Colonic mucosa (tissue), 4 donors: ENCODE results near the gene VPS13A. TPM values are rescaled to one million over a fixed set of nuclear protein-coding genes. Genes with fewer than 3 reads are reported as not detected.

Source experiments
- DNase-seq: peaks from one replicate; pipeline ENCODE4 v3.0.0-alpha.2; 2020
- H3K27ac ChIP-seq: fragments of 200-600 bp; one replicate; pipeline ENCODE4 v1.8.0; 2021
- H3K27me3 ChIP-seq: fragments of 200-600 bp; one replicate; pipeline ENCODE4 v1.8.0; 2021
- H3K36me3 ChIP-seq: fragments of 200-600 bp; one replicate; pipeline ENCODE4 v1.8.0; 2021
- H3K4me1 ChIP-seq: fragments of 200-600 bp; one replicate; pipeline ENCODE4 v1.8.0; 2021; ENCODE audit warnings: mild to moderate bottlenecking
- H3K4me3 ChIP-seq: fragments of 200-600 bp; one replicate; pipeline ENCODE4 v1.8.0; 2021
- H3K9ac ChIP-seq, 2 donors: one replicate each; pipeline ENCODE4 v1.7.0; 2013; ENCODE audit warnings: control low read depth in 2 of 2, low read depth in 2 of 2, low read length in 2 of 2
- H3K9me3 ChIP-seq: fragments of 200-600 bp; one replicate; pipeline ENCODE4 v1.8.0; 2021
- CTCF ChIP-seq: fragments of 200-600 bp; IDR thresholded peaks from one replicate; pipeline ENCODE4 v1.8.0; 2022; ENCODE audit warnings: antibody characterized with exemption, mild to moderate bottlenecking
- intact Hi-C: fragments of 100-400 bp; cut with DNase I; formaldehyde crosslinking; loops from one replicate; pipeline ENCODE4 v1.14.1; 2022
- total RNA-seq, 2 donors: library from RNA; stranded (reverse); fragmentation: NEBNext Ultra II Directional in 1 of 2; extraction: Animal tissue kit (Norgen Biotek cat#: 25700) in 1 of 2; gene quantifications; one replicate each; pipeline ENCODE4 v1.2.1, GENCODE V29; 2021
- donor health status: healthy.
- donor health status: DM: no; HTN: no; CAD: no.
- donor health status: DM: no; HTN: no; CAD: no.

The VPS13A gene
- total RNA-seq, 2 donors from 2014 or later, result 31.8 to 45.2 TPM

GRCh38 chr9:77212801-77213200 lies 35.5 kb downstream of the VPS13A start:
- Histone ChIP-seq H3K4me3 (no peak overlapping the region), H3K27me3 (no peaks in the 10 kb centered on the region), H3K27ac (no peak overlapping the region), H3K36me3 (no peaks in the 10 kb centered on the region), H3K9me3 (no peaks in the 10 kb centered on the region), H3K4me1 (no peaks in the 10 kb centered on the region), H3K9ac (no peak overlapping the region)
- DNase-seq, result no peak
- intact Hi-C loops, result loop anchor here (10.0 kb wide), 1 partner anchor 48 kb away; no protein-coding TSS in a partner anchor
- no peak for TF ChIP-seq CTCF

- Histone ChIP-seq H3K27me3 (no peaks in the 10 kb centered on the region), H3K9ac (no peak overlapping the region), H3K4me3 (no peak overlapping the region), H3K9me3 (no peaks in the 10 kb centered on the region), H3K4me1 (no peaks in the 10 kb centered on the region), H3K27ac (no peak overlapping the region), H3K36me3 (no peaks in the 10 kb centered on the region)
- TF ChIP-seq CTCF, result no peak
- intact Hi-C loops, result loop anchor here (10.0 kb wide), 1 partner anchor 51 kb away; no protein-coding TSS in a partner anchor
- DNase-seq, result no peak
Observed at GRCh38 chr9:77215874-77216273, 38.5 kb downstream of the VPS13A start.

GRCh38 chr9:77218612-77219011 lies 41.3 kb downstream of the VPS13A start:
- Histone ChIP-seq H3K9ac (no peak overlapping the region), H3K4me3 (no peak overlapping the region), H3K9me3 (no peaks in the 10 kb centered on the region), H3K36me3 (no peaks in the 10 kb centered on the region), H3K4me1 (no peaks in the 10 kb centered on the region), H3K27me3 (no peaks in the 10 kb centered on the region), H3K27ac (no peak overlapping the region)
- intact Hi-C loops, result loop anchor here (10.0 kb wide), 1 partner anchor 54 kb away; no protein-coding TSS in a partner anchor
- TF ChIP-seq CTCF, result no peak
- DNase-seq, result no peak

- H3K36me3 ChIP-seq, result no peaks in the 10 kb centered on the region
- no peak overlapping the region for H3K4me3 ChIP-seq
- H3K9ac ChIP-seq, result no peak overlapping the region
- DNase-seq, result no peak
- no peaks in the 10 kb centered on the region for H3K4me1 ChIP-seq
- H3K27me3 ChIP-seq, result no peaks in the 10 kb centered on the region
- H3K9me3 ChIP-seq, result no peaks in the 10 kb centered on the region
- intact Hi-C loops, result no loop called here
- no peak overlapping the region for H3K27ac ChIP-seq
- no peak for TF ChIP-seq CTCF
Observed at GRCh38 chr9:77221431-77221830, 44.1 kb downstream of the VPS13A start.

- DNase-seq, result no peak
- no peaks in the 10 kb centered on the region for H3K4me1 ChIP-seq
- H3K27ac ChIP-seq, result no peak overlapping the region
- no peak overlapping the region for H3K4me3 ChIP-seq
- H3K9ac ChIP-seq, result no peak overlapping the region
- intact Hi-C loops, result no loop called here
- no peaks in the 10 kb centered on the region for H3K27me3 ChIP-seq
- no peaks in the 10 kb centered on the region for H3K36me3 ChIP-seq
- H3K9me3 ChIP-seq, result no peaks in the 10 kb centered on the region
- no peak for TF ChIP-seq CTCF
Observed at GRCh38 chr9:77224746-77225312, 47.5 kb downstream of the VPS13A start.
